SK-N-SH treated with all-trans-retinoic acid at 6 μM for 48 hours (cell line): Measurements from ENCODE around the gene OSBPL7.

Experiments
- ATAC-seq: fragments of 200-7000 bp; cut with Tn5 transposase; 3 replicates; pipeline ENCODE4 v1.9.1; 2020; ENCODE audit warnings: mild to moderate bottlenecking, moderate library complexity
- ARNTL ChIP-seq: fragments of 450-650 bp; formaldehyde crosslinking; IDR thresholded peaks from 2 replicates; pipeline ENCODE4 v1.5.0; 2020; ENCODE audit warnings: low read depth, mild to moderate bottlenecking, moderate library complexity, borderline replicate concordance
- BACH2 ChIP-seq: fragments of 250-450 bp; sonication (Bioruptor Pico); IDR thresholded peaks from 2 replicates; pipeline ENCODE4 v1.9.0; 2021; ENCODE audit warnings: mild to moderate bottlenecking, borderline replicate concordance
- CSDC2 ChIP-seq: fragments of 250-450 bp; sonication (Bioruptor Pico); IDR thresholded peaks from 2 replicates; pipeline ENCODE4 v1.5.0; 2020; ENCODE audit warnings: mild to moderate bottlenecking, moderate library complexity
- CSRNP3 ChIP-seq: fragments of 250-450 bp; sonication (Bioruptor Pico); IDR thresholded peaks from 2 replicates; pipeline ENCODE4 v1.5.1; 2021; ENCODE audit warnings: mild to moderate bottlenecking, moderate library complexity
- ESRRG ChIP-seq: fragments of 250-450 bp; sonication (Bioruptor Pico); IDR thresholded peaks from 2 replicates; pipeline ENCODE4 v1.6.1; 2021; ENCODE audit warnings: mild to moderate bottlenecking
- GLIS3 ChIP-seq: fragments of 250-450 bp; sonication (Bioruptor Pico); IDR thresholded peaks from 2 replicates; pipeline ENCODE4 v1.5.0; 2020; ENCODE audit warnings: mild to moderate bottlenecking, moderate library complexity
- ISL1 ChIP-seq: fragments of 250-450 bp; sonication (Bioruptor Pico); IDR thresholded peaks from 2 replicates; pipeline ENCODE4 v2.1.2; 2022; ENCODE audit warnings: mild to moderate bottlenecking, moderate library complexity
- OSR1 ChIP-seq: fragments of 250-450 bp; sonication (Bioruptor Pico); IDR thresholded peaks from 2 replicates; pipeline ENCODE4 v1.8.0; 2022; ENCODE audit warnings: moderate library complexity, mild to moderate bottlenecking, inconsistent platforms
- POU6F1 ChIP-seq: fragments of 250-450 bp; sonication (Bioruptor Pico); IDR thresholded peaks from 2 replicates; pipeline ENCODE4 v1.8.0; 2021; ENCODE audit warnings: low read depth, mild to moderate bottlenecking, moderate library complexity, borderline replicate concordance
- PPARA ChIP-seq: fragments of 250-450 bp; sonication (Bioruptor Pico); IDR thresholded peaks from 2 replicates; pipeline ENCODE4 v1.5.0; 2020; ENCODE audit warnings: mild to moderate bottlenecking, borderline replicate concordance
- RARB ChIP-seq: fragments of 250-450 bp; sonication (Bioruptor Pico); IDR thresholded peaks from 2 replicates; pipeline ENCODE4 v1.8.0; 2021; ENCODE audit warnings: mild to moderate bottlenecking, moderate library complexity
- SNAI2 ChIP-seq: fragments of 250-450 bp; sonication (Bioruptor Pico); IDR thresholded peaks from 2 replicates; pipeline ENCODE4 v1.5.0; 2020; ENCODE audit warnings: mild to moderate bottlenecking, moderate library complexity
- TCF4 ChIP-seq: fragments of 250-450 bp; sonication (Bioruptor Pico); IDR thresholded peaks from 2 replicates; pipeline ENCODE4 v1.8.0; 2021; ENCODE audit warnings: mild to moderate bottlenecking, moderate library complexity, borderline replicate concordance
- TOX ChIP-seq: fragments of 250-450 bp; sonication (Bioruptor Pico); IDR thresholded peaks from 2 replicates; pipeline ENCODE4 v1.8.0; 2021; ENCODE audit warnings: mild to moderate bottlenecking, moderate library complexity, borderline replicate concordance
- TSHZ2 ChIP-seq: fragments of 250-450 bp; sonication (Bioruptor Pico); IDR thresholded peaks from 2 replicates; pipeline ENCODE4 v1.5.0; 2020; ENCODE audit warnings: mild to moderate bottlenecking, moderate library complexity
- ZC3H10 ChIP-seq: fragments of 250-450 bp; sonication (Bioruptor Pico); IDR thresholded peaks from 2 replicates; pipeline ENCODE4 v1.5.1; 2021; ENCODE audit warnings: mild to moderate bottlenecking, moderate library complexity
- ZFP30 ChIP-seq: fragments of 450-650 bp; formaldehyde crosslinking; IDR thresholded peaks from 2 replicates; pipeline ENCODE4 v1.5.0; 2022; ENCODE audit warnings: mild to moderate bottlenecking, moderate library complexity
- ZNF565 ChIP-seq: fragments of 450-650 bp; formaldehyde crosslinking; conservative IDR thresholded peaks from 2 replicates; pipeline ENCODE4 v1.5.0; 2020; ENCODE audit warnings: low read depth, mild to moderate bottlenecking, moderate library complexity

Gene OSBPL7

GRCh38 chr17:47812146-47812920 is 9.3 kb downstream of the OSBPL7 start:
- no peak for TF ChIP-seq TSHZ2
- no peak for TF ChIP-seq PPARA (CRISPR knock-in tag)
- TF ChIP-seq OSR1: no peak
- TF ChIP-seq ZNF565 (CRISPR knock-in tag): no peak
- TF ChIP-seq TCF4: no peak
- ATAC-seq: no peak

GRCh38 chr17:47811709-47812108 is 9.9 kb downstream of the OSBPL7 start:
- ATAC-seq: no peak
- TF ChIP-seq BACH2 (CRISPR knock-in tag): no peak
- no peak for TF ChIP-seq TOX (CRISPR knock-in tag)
- TF ChIP-seq, all 23 proteins: peak for 0

GRCh38 chr17:47810901-47811635 is 10.5 kb downstream of the OSBPL7 start:
- ATAC-seq: no peak
- no peak for TF ChIP-seq ARNTL
- no peak for TF ChIP-seq CSRNP3 (CRISPR knock-in tag)
- no peak for TF ChIP-seq TSHZ2

- ATAC-seq: peak; percentile 78
- TF ChIP-seq GLIS3 (CRISPR knock-in tag) (no peak), POU6F1 (no peak), CSRNP3 (CRISPR knock-in tag) (no peak), ESRRG (no peak), SNAI2 (CRISPR knock-in tag) (no peak), TSHZ2 (no peak), ARNTL (no peak), ZFP30 (CRISPR knock-in tag) (no peak), PPARA (CRISPR knock-in tag) (no peak), CSDC2 (CRISPR knock-in tag) (no peak), ZC3H10 (CRISPR knock-in tag) (no peak), OSR1 (no peak), RARB (CRISPR knock-in tag) (no peak), ISL1 (CRISPR knock-in tag) (no peak), ZNF565 (CRISPR knock-in tag) (no peak), BACH2 (CRISPR knock-in tag) (no peak), TCF4 (no peak)
Measured at GRCh38 chr17:47810200-47810821, 11.3 kb downstream of the OSBPL7 start.
